ENCODE measurements around the gene GPR101.

GPR101 gene

DNA sequence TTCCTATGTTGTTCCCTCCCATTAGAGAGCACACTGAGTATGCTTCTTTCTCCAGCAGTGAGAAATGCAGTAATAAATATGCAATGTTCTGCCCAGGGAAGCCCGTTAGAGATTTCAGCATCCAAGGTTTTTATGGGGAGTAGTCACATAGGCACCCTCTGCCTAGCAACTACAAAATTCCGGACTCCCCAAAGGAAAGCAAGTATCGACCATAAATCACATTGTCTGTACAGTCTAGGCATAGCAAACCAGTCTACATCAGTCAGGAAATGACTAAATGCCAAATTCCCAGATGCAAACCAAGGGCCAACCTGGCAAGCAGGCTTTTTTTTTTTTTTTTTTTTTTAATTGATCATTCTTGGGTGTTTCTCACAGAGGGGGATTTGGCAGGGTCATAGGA, 34.8 kb downstream of the GPR101 start:
- Histone ChIP-seq H3K4me1 (ENCODE audit: control insufficient read depth, low read depth, low read length) (no peaks in the 10 kb centered on the region), H3K18ac (ENCODE audit: low read length) (no peak overlapping the region), H3K36me3 (ENCODE audit: control insufficient read depth, insufficient read depth, low read length) (no peaks in the 10 kb centered on the region), H3K56ac (ENCODE audit: low read length) (no peak overlapping the region), H3K79me2 (ENCODE audit: control insufficient read depth, insufficient read depth, low read length) (no peaks in the 10 kb centered on the region), H3K79me1 (ENCODE audit: low read length) (no peaks in the 10 kb centered on the region), H3K4ac (ENCODE audit: low read depth, low read length) (no peak overlapping the region), H2AK5ac (ENCODE audit: low read length) (no peak overlapping the region), H3K4me3 (ENCODE audit: low read length) (no peak overlapping the region), H4K8ac (ENCODE audit: low read depth, low read length) (no peak overlapping the region), H3K9ac (ENCODE audit: low read length) (no peak overlapping the region), H3K23ac (ENCODE audit: low read length) (no peak overlapping the region), H4K5ac (ENCODE audit: low read length) (no peak overlapping the region), H2BK15ac (replicated peaks; ENCODE audit: low read depth) (no peak overlapping the region), H2BK120ac (ENCODE audit: low read depth, low read length) (no peak overlapping the region), H3K27me3 (ENCODE audit: insufficient read depth, low read length, poor library complexity) (no peaks in the 10 kb centered on the region), H3K27ac (ENCODE audit: low read depth, low read length) (no peak overlapping the region), H3K4me2 (ENCODE audit: low read length) (no peak overlapping the region), H2BK5ac (ENCODE audit: low read length) (no peak overlapping the region)
- WGBS (ENCODE audit: extremely low coverage, insufficient coverage, low lambda C conversion rate): no CpG with 5 or more reads among the region's 3 CpGs
- no peak for DNase-seq
